ENCODE data around the gene LILRB3. TPM values are rescaled to one million over a fixed set of nuclear protein-coding genes. Genes with fewer than 3 reads are reported as not detected.
"Not testable (repeated sequence)": the region's sequence is repeated elsewhere in the genome, so short reads cannot be mapped to it uniquely, and the experiment has no call there.

The LILRB3 gene
- total RNA-seq (ENCODE audit: unreplicated experiment): not detected
- long read RNA-seq: 0 reads

DNA sequence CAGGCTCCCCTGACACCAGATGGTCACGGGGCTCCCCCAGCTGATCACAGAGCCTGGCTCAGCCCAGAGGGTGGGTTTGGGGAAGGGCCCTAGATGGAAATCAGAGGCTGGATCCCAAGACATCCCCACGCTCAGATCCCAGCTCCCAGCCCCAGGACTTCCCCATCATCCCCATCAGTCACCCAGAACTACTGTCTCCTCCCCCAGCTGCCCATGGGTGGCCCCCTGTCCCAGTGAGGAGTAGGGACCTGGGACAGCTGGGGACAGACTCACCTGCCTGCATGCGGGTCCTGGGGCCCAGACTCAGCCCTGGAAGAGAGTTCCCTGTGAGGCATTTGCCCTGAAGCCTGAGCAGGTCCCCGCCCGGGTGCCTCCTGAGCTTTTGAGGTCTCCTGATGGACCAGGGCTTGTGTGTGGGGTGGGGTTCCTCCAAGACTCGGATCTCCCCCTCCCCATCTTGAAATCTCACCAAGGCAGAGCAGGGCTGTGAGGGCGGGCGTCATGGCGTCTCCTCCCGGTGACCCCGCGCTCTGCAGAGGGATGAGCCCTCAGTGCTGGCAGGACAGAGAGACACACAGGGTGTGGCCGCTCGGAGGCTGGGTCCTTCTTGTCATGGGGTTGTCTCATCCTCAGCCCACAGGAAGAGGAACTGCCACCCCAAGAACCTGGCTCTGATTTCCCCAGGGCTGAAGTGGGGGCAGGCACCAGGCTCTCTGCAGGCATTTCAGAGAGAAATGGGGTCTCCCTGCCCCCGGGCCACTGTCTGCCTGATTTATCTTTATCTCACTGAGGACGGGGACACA lies at the start of gene LILRB3:
LILRB3 (minus strand) TSS at position 534 of the 803 bp plus-strand sequence; CDS start at position 503, 31 bp downstream.
- H3K36me3 Mint-ChIP-seq (ENCODE audit: low read depth, unreplicated experiment); H3K4me1 Mint-ChIP-seq (ENCODE audit: unreplicated experiment); H3K9me3 Mint-ChIP-seq (ENCODE audit: unreplicated experiment); H3K27me3 Mint-ChIP-seq (ENCODE audit: unreplicated experiment); H3K27ac Mint-ChIP-seq (ENCODE audit: unreplicated experiment); DNase-seq (ENCODE audit: low spot score); H3K4me3 Mint-ChIP-seq (ENCODE audit: unreplicated experiment): not testable (repeated sequence)

- not testable (repeated sequence) for H3K36me3 Mint-ChIP-seq (ENCODE audit: low read depth, unreplicated experiment); H3K27ac Mint-ChIP-seq (ENCODE audit: unreplicated experiment); H3K4me3 Mint-ChIP-seq (ENCODE audit: unreplicated experiment); H3K4me1 Mint-ChIP-seq (ENCODE audit: unreplicated experiment); H3K27me3 Mint-ChIP-seq (ENCODE audit: unreplicated experiment); DNase-seq (ENCODE audit: low spot score); H3K9me3 Mint-ChIP-seq (ENCODE audit: unreplicated experiment)
These were observed 49.4 kb upstream of the LILRB3 start for GRCh38 chr19:54272181-54272580.

DNA sequence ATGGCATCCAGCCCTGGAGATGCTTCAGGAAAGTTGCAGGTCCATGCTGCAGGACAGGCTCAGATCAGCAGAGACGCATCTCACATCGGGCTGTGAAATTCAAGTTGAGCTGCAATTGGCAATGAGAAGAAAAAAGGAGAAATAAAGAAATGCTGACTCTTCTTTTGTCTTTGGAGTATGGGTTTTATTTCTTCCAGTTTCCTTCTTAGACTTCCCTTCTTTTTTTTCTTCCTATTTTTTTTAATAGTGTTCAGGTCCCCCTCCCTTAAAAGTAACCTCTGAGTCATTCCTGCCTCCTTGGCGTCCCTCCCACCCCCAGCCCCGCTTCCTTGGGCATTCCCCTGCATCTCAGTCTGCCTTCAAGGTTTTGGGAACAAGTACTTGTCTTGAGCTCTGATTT lies 48.8 kb upstream of the LILRB3 start:
- not testable (repeated sequence) for H3K27me3 Mint-ChIP-seq (ENCODE audit: unreplicated experiment); H3K4me3 Mint-ChIP-seq (ENCODE audit: unreplicated experiment)

DNA sequence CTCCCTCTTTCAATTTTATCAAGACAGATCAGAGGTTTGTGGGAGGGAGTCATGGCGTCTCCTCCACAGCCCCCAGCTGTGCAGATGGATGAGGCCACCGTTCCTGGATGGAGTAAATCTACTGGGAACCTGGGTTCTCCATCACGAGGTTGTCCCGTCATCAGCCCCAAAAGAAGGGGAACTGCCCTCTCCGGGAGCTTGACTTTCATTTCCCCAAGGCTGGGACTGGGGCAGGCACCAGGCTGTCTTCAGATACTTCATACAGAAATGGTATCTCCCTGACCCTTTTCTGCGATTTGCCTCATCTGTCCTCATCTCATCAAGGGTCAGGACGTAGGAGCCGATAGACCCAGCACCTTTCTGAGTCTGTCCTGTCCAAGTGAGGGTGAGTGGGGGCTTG lies 48.3 kb upstream of the LILRB3 start:
- no peak for DNase-seq (ENCODE audit: low spot score)
- peaks cover 3% of the 10 kb centered on the region for H3K27me3 Mint-ChIP-seq (ENCODE audit: unreplicated experiment)
- no peaks in the 10 kb centered on the region for H3K9me3 Mint-ChIP-seq (ENCODE audit: unreplicated experiment)
- no peak overlapping the region for H3K4me3 Mint-ChIP-seq (ENCODE audit: unreplicated experiment)
- H3K36me3 Mint-ChIP-seq (ENCODE audit: low read depth, unreplicated experiment): no peaks in the 10 kb centered on the region
- H3K4me1 Mint-ChIP-seq (ENCODE audit: unreplicated experiment): no peaks in the 10 kb centered on the region
- H3K27ac Mint-ChIP-seq (ENCODE audit: unreplicated experiment): no peak overlapping the region
- TF ChIP-seq, protein P1, sequence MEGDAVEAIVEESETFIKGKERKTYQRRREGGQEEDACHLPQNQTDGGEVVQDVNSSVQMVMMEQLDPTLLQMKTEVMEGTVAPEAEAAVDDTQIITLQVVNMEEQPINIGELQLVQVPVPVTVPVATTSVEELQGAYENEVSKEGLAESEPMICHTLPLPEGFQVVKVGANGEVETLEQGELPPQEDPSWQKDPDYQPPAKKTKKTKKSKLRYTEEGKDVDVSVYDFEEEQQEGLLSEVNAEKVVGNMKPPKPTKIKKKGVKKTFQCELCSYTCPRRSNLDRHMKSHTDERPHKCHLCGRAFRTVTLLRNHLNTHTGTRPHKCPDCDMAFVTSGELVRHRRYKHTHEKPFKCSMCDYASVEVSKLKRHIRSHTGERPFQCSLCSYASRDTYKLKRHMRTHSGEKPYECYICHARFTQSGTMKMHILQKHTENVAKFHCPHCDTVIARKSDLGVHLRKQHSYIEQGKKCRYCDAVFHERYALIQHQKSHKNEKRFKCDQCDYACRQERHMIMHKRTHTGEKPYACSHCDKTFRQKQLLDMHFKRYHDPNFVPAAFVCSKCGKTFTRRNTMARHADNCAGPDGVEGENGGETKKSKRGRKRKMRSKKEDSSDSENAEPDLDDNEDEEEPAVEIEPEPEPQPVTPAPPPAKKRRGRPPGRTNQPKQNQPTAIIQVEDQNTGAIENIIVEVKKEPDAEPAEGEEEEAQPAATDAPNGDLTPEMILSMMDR (IDR thresholded peaks at IDR 0.05; ENCODE audit: unreplicated experiment): no peak

More for the DNA sequence above, 48.8 kb upstream of the LILRB3 start:
- not testable (repeated sequence) for H3K27ac Mint-ChIP-seq (ENCODE audit: unreplicated experiment); H3K4me1 Mint-ChIP-seq (ENCODE audit: unreplicated experiment); H3K9me3 Mint-ChIP-seq (ENCODE audit: unreplicated experiment); H3K36me3 Mint-ChIP-seq (ENCODE audit: low read depth, unreplicated experiment); DNase-seq (ENCODE audit: low spot score)

DNA sequence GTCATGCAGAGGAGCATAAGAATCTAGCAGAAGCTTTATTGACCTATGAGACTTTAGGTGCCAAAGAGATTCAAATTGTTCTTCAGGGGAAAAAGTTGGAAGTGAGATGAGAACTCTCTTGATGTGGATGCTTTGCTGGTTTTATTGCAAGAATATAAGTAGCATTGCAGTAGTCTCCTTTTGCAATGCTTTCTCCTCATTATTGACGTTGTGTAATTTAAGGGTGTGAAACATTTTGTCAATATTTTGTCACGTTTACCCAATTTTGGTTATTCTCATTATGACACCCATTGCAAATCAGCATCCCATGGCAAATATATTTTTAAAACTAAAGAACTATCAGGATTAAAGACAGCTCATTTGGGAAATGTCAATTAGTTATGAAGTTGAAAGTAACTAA lies 46.1 kb upstream of the LILRB3 start:
- Mint-ChIP-seq H3K36me3 (ENCODE audit: low read depth, unreplicated experiment) (no peaks in the 10 kb centered on the region), H3K4me3 (ENCODE audit: unreplicated experiment) (no peak overlapping the region), H3K4me1 (ENCODE audit: unreplicated experiment) (no peaks in the 10 kb centered on the region), H3K9me3 (ENCODE audit: unreplicated experiment) (no peaks in the 10 kb centered on the region), H3K27me3 (ENCODE audit: unreplicated experiment) (peaks cover 3% of the 10 kb centered on the region), H3K27ac (ENCODE audit: unreplicated experiment) (no peak overlapping the region)
- no peak for DNase-seq (ENCODE audit: low spot score)
- TF ChIP-seq, protein P1 (IDR thresholded peaks at IDR 0.05; ENCODE audit: unreplicated experiment): no peak

DNA sequence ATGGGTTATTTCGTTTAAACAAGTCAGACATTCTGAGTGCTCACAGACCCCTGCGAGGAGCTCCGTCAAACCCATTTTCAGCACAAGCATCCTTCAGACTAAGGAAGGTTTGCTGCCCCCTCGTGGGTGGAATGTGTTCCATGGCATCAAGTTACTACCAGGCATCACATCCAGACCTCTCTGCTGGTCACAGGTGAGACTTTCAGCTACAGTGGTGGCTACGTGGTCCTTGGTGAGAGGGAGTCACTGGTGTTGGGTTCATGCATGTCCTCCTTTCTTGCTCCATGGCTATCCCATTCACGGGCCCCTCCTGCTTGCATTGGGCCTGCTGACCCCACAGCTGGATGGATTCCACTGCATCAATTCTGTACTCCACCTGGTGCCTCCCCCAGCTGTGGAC lies 43.3 kb upstream of the LILRB3 start:
- TF ChIP-seq, protein P1 (IDR thresholded peaks at IDR 0.05; ENCODE audit: unreplicated experiment): peak; percentile 91
- Mint-ChIP-seq H3K27me3 (ENCODE audit: unreplicated experiment) (peaks cover 3% of the 10 kb centered on the region), H3K4me1 (ENCODE audit: unreplicated experiment) (no peaks in the 10 kb centered on the region), H3K4me3 (ENCODE audit: unreplicated experiment) (no peak overlapping the region), H3K9me3 (ENCODE audit: unreplicated experiment) (no peaks in the 10 kb centered on the region), H3K36me3 (ENCODE audit: low read depth, unreplicated experiment) (no peaks in the 10 kb centered on the region), H3K27ac (ENCODE audit: unreplicated experiment) (no peak overlapping the region)
- peak; percentile 88 for DNase-seq (ENCODE audit: low spot score)
